Measurements from ENCODE around the gene ZNF197.
"Not testable (repeated sequence)": the region's sequence is repeated elsewhere in the genome, so short reads cannot be mapped to it uniquely, and the experiment has no call there.

The ZNF197 gene

GRCh38 chr3:44661189-44661588 lies 36.4 kb downstream of the ZNF197 start:
- DNase-seq (ENCODE audit: low spot score), result no peak

- no peak for DNase-seq (ENCODE audit: low spot score)
Measured at GRCh38 chr3:44665173-44665572, 40.3 kb downstream of the ZNF197 start.

- DNase-seq (ENCODE audit: low spot score), result no peak
Measured at GRCh38 chr3:44666346-44666745, 41.5 kb downstream of the ZNF197 start.

GRCh38 chr3:44669760-44670159 lies 44.9 kb downstream of the ZNF197 start:
- no peak for DNase-seq (ENCODE audit: low spot score)

- not testable (repeated sequence) for DNase-seq (ENCODE audit: low spot score)
Measured at GRCh38 chr3:44673466-44673865, 48.6 kb downstream of the ZNF197 start.

GRCh38 chr3:44674211-44674610 lies 49.4 kb downstream of the ZNF197 start:
- no peak for DNase-seq (ENCODE audit: low spot score)

GRCh38 chr3:44678480-44679116 lies 53.8 kb downstream of the ZNF197 start:
- DNase-seq (ENCODE audit: low spot score), result no peak

GRCh38 chr3:44680921-44681455 lies 56.2 kb downstream of the ZNF197 start:
- no peak for DNase-seq (ENCODE audit: low spot score)

- no peak for DNase-seq (ENCODE audit: low spot score)
Measured at GRCh38 chr3:44682182-44682896, 57.5 kb downstream of the ZNF197 start.

- DNase-seq (ENCODE audit: low spot score), result peak; percentile 32
Measured at GRCh38 chr3:44685128-44685800, 60.4 kb downstream of the ZNF197 start.

- no peak for DNase-seq (ENCODE audit: low spot score)
Measured at GRCh38 chr3:44687898-44688297, 63.1 kb downstream of the ZNF197 start.
